Hippocampal formation (tissue), 2 donors: Measurements from ENCODE around the gene SPACA4.
"Not testable (repeated sequence)": the region's sequence is repeated elsewhere in the genome, so short reads cannot be mapped to it uniquely, and the experiment has no call there.

ENCODE experiments used
- DNase-seq, 2 donors: peaks; one replicate each; lab custom pipeline; 2025; lab: John Stamatoyannopoulos, UW

The SPACA4 gene

GRCh38 chr19:48618916-48619691 is 12.6 kb downstream of the SPACA4 start, which contains the start of the genes RPL18 and SPHK2:
TSS of gene RPL18 (minus strand) at chr19:48619178. CDS start at chr19:48619143, 35 bp downstream.
TSS of gene SPHK2 (plus strand) at chr19:48619506. CDS start at chr19:48620515, 1,009 bp downstream.
- DNase-seq = peak; percentile 98 to 100

DNA sequence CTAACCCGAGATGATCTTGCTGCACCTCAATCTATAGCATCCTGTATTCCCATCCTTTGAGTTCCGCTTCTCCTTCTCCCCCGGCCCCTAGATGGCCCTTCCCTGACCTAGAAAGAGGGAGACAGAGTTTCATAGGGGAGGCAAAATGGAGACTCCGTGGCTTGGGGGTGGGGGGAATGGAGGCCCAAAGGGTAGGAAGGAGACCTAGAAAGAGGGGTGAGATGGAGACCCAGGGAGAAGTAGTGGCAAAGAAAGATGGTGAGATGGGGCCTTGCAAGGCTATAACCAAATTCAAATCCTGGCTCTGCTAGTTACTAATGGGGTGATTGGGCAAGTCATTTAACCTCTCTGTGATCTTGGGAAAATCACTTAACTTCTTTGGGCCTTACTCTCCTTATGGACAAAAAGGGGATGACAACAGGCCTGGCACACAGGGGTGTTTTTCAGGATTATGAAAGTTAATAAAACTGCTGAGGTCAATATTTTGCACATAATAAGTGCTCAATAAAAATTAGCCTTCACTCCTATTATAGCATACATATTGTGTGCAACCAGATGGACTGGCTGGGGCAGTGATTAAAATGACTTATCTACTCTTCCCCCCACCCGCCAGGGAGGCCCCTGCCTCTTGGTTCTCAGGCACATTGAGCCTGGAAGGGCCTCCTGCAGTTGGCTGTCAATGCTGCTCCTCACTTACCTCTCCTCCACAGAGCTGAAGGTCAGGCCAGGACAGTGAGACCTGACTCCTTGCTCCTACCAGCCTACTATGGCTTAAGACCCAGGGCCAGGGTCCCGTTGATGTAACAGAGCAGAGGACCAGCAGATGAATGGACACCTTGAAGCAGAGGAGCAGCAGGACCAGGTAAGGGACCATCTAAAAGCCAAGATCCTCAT is 13.4 kb downstream of the SPACA4 start:
- DNase-seq = no peak

DNA sequence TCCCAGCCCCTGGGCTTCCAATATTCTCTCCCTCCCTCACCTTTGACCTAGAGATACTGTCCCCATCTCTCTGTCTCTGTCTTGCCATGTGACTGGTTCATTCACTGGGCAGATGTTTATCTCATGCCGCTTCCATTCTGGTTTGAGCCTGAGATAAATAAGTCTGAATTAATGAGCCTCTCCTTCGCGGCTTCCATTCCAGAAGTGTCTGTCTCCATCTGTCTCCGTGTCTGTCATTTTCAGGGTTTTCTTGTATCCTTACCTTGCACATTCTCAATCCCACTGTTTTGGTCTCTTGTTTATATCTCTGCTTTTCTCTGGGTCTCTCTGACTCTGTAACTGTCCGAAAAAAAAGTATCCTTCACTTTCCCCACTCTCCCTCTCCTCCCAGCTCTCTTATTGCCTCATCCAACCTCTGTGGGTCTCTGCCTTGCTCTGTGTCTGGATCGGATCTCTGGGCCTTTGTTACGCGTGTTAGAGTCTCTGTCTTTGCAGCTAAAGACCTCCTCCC is 17.1 kb downstream of the SPACA4 start:
- no peak for DNase-seq

DNA sequence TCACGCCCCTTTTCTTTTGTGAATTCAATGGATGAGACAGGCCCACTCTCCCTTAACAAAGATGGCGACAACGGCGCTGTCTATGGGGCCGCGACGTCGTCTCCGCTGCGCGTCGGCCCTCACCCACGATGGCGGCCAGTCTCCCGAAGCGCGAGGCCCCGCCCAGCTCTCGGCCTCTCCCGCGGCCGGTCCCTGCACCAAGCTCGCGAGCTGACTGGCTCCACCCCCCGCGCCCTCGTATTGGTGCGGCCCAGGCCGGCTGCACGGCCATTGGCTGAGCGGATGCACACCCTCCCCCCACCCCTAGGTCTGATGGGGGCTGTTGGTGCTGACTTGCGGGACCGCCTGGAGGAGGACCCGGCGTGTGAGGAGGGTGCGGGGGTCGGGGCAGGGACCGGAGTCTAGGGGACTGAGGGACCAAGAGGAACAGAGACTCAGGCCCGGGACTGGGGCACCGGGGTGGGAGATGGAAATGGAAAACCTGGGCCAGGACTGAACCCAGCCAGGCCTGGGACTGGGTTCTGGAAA is 17.6 kb downstream of the SPACA4 start:
- peak; percentile 98 to 99 for DNase-seq

- DNase-seq = no peak
Observed at GRCh38 chr19:48624791-48625723, 18.5 kb downstream of the SPACA4 start.

GRCh38 chr19:48625891-48626327 is 19.4 kb downstream of the SPACA4 start:
- no peak for DNase-seq

DNA sequence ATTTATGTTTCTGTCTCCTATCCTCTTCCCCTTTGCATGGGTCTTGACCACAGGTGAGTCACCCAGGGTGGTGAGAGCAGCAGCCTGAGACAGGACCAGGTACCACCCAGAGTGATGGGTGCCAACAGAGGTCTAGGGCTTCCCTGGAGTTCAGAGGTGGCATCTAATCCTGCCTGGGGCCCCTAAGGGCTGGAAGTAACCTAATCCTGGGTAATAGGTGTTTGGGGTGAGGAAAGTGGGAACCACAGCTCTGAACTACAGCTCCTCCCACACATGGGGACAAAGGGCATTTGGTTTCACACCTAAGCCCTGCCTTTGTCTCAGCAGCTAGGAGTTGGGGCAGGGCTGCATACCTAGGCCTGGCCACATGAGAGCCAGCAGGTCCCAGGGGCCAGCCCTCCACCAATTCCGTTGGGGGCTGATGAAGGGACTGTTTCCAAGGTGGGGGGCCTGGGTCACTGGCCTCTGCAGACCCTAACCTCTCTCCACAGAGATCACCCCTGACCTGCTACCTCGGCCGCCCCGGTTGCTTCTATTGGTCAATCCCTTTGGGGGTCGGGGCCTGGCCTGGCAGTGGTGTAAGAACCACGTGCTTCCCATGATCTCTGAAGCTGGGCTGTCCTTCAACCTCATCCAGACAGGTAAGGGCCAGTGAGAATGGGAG is 20.8 kb downstream of the SPACA4 start:
- DNase-seq = no peak

DNA sequence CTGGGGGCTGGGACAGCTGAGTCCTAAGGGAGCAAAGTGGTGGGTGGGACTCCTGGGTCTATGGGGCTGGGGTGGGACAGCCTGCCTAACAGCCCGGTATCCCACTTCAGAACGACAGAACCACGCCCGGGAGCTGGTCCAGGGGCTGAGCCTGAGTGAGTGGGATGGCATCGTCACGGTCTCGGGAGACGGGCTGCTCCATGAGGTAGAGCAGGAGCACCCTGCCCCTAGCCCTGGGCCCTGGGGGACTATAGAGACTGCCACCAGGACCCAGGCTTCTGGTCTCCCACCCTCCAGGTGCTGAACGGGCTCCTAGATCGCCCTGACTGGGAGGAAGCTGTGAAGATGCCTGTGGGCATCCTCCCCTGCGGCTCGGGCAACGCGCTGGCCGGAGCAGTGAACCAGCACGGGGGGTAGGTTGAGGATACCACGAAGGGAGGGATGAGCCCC is 21.3 kb downstream of the SPACA4 start:
- no peak for DNase-seq

- no peak for DNase-seq
Observed at GRCh38 chr19:48628486-48629296, 22.1 kb downstream of the SPACA4 start.

GRCh38 chr19:48629297-48629598 is 22.7 kb downstream of the SPACA4 start:
- no peak for DNase-seq

DNA sequence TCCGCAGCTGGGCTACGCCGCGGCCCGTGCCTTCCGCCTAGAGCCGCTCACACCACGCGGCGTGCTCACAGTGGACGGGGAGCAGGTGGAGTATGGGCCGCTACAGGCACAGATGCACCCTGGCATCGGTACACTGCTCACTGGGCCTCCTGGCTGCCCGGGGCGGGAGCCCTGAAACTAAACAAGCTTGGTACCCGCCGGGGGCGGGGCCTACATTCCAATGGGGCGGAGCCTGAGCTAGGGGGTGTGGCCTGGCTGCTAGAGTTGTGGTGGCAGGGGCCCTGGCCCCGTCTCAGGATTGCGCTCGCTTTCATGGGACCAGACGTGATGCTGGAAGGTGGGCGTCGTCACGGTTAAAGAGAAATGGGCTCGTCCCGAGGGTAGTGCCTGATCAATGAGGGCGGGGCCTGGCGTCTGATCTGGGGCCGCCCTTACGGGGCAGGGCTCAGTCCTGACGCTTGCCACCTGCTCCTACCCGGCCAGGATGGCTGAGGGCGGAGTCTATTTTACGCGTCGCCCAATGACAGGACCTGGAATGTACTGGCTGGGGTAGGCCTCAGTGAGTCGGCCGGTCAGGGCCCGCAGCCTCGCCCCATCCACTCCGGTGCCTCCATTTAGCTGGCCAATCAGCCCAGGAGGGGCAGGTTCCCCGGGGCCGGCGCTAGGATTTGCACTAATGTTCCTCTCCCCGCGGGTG is 23.2 kb downstream of the SPACA4 start:
- no peak for DNase-seq

- DNase-seq = no peak
Observed at GRCh38 chr19:48630296-48631063, 23.9 kb downstream of the SPACA4 start.

GRCh38 chr19:48631225-48631624 is 24.7 kb downstream of the SPACA4 start:
- no peak for DNase-seq

DNA sequence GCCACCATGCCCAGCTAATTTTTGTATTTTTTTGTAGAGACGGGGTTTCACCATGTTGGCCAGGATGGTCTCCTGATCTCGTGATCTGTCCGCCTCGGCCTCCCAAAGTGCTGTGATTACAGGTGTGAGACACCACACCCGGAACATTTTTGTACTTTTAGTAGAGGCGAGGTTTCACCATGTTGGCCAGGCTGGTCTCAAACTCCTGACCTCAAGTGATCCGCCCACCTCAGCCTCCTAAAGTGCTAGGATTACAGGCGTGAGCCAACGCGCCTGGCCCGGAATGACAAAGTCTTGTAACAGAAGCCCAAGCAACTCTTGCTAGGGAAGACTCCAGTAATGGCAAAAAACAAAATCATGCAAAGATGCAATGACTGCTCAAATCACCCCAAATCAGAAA is 25.7 kb downstream of the SPACA4 start:
- DNase-seq = not testable (repeated sequence)

DNA sequence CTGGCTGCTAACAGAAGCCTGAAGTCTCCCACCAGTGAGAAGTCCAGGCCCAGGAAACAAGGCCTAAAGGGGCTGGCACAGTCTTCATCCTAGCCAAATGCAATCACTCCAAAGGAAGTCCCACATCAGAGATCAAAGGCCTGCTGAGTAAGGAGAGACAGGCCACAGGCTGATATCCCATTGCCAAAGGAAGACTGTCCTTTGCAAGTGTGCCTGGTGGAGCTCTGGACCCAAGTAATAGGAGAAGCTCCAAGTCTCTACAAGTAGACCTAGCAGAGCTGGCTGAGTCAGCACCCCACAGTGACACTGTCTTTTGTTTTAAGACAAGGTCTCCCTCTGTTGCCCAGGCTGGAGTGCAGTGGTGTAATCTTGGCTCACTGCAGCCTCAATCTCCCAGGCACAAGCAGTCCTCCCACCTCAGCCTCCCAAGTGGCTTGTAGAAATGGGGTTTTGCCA is 26.2 kb downstream of the SPACA4 start:
- no peak for DNase-seq

GRCh38 chr19:48633148-48634035 is 26.9 kb downstream of the SPACA4 start:
- no peak for DNase-seq

GRCh38 chr19:48634036-48634342 is 27.4 kb downstream of the SPACA4 start:
- DNase-seq = no peak
